GM21529 (cell line): ENCODE data around the gene ARHGEF28.

Experiments used
- ATAC-seq: cut with Tn5 transposase; IDR thresholded peaks from one replicate; pipeline ENCODE4 v1.9.1; 2021; ENCODE audit not compliant: unreplicated experiment

The ARHGEF28 gene

DNA sequence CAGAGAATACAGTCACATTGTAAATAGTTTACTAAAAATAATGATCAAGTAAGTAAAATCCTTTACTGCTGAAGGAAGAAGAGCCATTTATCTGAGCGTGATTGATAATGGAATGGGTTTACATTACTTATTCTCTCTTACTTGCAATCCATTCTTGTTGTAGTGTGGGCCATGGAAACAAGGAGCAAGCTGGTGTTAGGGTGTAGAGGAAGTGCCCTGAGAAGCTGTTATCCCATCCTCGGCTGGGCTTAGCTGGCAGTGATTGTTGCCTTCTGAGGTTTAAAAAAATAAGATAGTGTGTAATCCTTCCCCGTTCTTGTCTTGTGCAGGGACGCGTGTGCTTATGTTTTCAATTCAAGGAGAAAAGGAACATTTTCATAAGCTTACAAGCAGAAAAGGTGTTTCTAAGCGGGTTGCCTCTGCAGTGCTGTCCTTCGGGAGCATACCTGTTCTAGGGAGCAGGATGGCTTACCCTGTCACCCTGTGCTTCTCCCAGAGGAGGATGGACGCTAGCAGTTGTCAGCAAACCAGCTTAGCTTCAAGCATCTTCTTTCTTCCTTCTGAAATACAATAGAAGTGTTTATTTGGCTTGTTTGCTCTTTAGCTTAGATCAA is 188.3 kb downstream of the ARHGEF28 start:
- ATAC-seq = no peak

DNA sequence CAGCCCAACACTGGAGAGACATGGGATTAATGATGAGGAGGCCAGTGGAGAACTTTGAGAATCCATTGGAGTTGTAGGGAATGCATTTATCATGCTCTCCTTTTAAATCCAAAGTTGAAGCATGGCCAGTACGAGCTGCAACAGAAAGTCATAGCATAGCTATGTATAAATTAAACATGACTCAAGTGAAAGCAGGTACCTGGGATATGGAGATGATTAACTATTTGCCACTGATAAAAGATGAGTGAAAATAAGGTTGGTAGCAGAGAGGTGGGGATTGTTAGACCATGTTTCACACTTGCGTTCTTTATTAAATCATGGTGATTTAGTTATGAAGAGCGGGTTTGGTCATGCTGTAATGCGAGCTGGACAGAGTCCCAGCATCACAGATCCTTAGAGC is 189.6 kb downstream of the ARHGEF28 start:
- ATAC-seq = no peak

DNA sequence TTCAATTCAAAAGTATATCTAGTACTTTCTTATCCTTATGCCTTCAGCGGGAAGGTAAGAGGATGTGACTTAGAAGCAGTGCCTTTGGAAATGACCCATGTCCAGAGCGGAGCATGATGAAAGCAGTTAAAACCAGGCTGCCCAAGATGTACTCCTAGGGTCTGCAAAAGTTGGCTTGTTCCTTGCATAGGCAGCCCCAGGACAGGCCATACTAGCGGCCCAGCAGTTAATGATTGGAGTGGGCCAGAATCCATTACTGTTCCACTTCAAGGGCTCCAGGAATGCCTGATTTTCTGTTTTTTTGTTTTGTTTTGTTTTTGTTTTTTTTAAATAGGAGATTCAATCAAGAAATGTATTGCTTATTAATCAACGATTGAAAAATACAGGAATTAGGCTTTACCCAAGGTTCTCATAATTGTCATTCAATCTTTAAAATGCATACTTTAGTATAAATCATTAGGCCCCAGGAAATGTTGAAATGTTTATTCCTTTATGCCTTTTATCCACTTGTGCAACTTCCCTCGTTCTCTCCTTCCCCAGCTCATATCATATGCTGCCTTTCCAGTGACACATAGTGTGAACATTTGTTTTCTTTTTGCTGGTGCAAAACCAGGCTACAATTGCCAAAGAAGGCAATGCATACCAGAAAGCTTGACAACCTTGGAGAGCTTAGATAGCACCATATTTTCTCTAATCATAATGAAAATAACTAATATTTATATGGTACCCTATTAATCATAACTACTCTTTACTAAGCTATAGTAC is 190.8 kb downstream of the ARHGEF28 start:
- no peak for ATAC-seq

DNA sequence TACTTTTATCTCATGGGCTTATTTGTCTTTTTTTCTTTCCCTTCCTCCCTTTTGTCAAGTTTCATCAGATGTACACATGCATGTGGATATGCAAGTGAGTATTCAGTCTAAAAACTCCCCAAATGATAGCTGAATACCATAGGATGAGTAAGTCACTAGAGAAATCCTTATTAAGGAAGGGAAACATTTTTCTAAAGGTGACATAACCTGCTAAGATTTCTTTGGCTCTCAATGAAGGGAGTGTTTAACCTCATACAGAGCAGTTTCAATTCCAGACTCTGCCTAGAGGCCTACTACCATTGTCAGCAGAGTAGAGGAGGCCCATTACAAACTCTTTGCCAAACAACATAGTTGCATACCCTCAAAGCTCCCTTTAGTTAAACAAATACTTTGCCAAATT is 192.4 kb downstream of the ARHGEF28 start:
- no peak for ATAC-seq

DNA sequence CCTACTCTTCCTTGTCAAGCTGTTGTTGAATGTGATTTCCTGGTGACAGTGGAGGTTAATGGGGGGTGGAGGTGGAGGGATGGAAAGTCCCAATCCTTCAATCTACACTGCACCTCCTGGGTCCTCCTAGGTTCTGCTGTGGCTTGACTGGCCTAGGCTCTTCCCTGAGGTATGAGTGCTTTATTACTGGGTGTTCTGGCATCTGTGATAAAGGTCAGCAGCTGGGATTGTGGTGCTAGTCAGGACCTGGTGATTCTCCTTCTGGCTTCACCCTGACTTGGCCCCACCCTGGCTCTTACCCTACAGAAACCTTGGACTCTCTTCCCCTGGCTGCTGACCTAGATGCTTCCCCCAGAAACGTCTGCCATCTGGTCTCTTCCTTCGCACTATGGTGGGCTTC is 194.3 kb downstream of the ARHGEF28 start:
- ATAC-seq = no peak

DNA sequence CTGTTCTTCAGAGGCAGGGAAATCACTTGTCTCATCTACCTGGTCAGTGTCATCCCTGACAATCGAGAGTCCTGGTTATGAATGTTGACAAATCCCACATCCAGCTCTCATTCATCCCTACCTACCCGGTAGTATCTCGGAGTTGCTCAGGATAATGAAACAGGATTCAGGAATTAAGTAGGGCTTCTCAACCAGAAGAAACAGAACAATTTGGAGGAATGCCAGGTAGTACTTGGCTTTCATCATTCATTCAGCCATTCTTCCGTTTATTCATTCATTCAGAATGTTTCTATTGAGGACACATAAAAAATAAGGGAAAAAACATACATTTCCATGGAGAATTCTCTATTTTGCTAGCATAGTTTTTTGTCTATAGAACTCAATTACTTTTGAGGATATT is 195.0 kb downstream of the ARHGEF28 start:
- ATAC-seq = no peak

DNA sequence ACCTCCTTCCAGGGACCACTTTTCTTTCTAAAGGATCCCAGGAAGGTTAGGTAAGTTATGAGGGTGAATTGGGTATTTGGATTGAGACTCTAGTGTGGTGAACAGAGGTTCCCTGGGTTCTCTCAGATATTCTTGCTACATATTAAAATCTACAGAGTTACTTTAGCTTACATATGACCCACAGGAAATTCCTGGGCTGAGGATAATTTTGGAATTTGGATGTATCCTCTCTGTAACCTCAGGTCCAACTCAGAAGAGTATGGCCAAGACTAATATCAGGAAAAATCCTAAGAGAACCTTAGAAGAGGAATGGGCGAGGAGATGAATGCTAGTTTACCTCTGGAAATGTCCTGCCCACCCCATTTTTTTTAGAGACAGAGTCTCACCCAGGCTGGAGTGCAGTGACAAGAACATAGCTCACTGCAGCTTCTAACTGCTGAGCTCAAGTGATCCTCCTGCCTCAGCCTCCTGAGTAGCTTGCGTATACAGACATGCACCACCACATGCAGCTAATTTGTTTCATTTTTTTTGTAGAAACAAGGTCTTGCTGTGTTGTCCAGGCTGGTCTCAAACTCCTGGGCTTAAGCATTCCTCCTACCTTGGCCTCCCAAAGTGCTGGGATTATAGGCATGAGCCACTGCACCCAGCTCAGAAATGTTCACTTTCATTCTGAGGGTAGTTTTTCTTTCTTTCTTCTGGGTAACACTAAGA is 196.4 kb downstream of the ARHGEF28 start:
- no peak for ATAC-seq

DNA sequence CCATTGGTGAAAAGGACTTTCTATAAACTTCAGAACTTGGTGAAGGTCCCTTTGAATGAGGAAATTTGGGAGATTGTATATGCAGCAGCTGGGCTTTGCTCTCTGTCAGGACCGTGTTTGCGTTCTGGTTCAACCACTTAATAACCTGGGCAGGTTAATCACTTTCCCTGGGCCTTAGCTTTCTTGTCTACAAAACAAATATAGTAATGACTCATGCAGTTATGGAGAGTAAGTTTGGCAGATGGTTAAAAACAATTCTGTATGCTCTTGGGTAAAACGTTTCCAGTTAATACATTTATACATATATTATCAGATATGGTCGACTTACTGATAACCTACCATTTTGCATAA is 197.0 kb downstream of the ARHGEF28 start:
- no peak for ATAC-seq

DNA sequence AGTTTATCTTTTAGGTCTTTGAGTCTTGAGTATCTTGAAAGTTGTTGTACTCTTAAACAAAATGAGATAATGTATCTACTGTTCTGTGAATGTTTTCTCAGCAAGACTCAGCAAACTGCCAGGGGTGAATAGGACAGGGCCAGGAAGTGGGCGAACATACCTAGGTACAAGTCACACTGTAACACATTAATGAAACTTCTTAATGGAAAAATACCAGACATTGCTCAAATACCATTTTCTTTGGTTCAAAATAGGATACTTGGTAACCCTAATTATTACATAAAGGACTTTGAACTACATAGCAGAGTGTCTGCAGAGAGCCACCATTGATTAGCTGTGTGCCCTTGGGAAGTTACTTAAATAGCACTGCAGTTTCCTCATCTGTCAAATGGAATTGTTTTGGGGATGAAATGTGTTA is 197.5 kb downstream of the ARHGEF28 start:
- ATAC-seq = no peak

DNA sequence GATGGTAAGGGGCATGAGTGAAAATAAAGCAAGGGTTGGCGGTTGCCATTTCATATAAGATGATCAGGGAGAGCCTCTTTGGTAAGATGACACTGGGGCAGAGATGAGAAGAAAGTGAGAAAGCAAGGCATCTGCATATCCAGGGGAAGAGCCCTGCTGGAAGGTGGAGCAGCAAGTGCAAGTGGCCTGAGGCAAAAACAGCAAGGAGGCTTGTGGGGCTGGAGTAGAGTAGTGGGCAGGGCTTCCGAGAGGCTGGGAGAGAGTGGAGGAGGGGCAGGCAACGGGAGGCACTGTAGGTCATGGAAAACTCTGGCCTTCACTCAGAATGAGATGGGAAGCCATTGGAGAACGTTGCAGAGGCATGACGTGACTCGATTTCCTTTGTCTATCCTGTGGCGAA is 199.2 kb downstream of the ARHGEF28 start:
- no peak for ATAC-seq

DNA sequence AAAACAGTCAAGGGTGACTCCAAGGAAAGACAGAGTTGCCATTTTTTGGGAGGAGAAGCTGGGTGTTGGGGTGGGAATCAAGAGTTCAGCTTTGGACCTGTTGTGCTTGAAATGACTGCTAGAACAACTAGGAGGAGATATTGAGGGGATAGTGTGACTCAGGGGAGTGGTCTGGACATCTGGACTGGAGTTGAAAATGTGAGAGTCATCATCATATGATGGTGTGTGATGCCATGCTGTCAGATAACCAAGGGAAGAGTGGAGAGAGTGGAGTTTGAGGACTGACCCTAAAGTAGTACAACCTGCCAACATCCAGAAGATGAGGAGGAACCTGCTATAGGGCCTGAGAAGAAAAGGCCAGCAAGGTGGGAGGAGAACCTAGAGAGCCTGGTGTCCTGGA is 199.7 kb downstream of the ARHGEF28 start:
- ATAC-seq = no peak

DNA sequence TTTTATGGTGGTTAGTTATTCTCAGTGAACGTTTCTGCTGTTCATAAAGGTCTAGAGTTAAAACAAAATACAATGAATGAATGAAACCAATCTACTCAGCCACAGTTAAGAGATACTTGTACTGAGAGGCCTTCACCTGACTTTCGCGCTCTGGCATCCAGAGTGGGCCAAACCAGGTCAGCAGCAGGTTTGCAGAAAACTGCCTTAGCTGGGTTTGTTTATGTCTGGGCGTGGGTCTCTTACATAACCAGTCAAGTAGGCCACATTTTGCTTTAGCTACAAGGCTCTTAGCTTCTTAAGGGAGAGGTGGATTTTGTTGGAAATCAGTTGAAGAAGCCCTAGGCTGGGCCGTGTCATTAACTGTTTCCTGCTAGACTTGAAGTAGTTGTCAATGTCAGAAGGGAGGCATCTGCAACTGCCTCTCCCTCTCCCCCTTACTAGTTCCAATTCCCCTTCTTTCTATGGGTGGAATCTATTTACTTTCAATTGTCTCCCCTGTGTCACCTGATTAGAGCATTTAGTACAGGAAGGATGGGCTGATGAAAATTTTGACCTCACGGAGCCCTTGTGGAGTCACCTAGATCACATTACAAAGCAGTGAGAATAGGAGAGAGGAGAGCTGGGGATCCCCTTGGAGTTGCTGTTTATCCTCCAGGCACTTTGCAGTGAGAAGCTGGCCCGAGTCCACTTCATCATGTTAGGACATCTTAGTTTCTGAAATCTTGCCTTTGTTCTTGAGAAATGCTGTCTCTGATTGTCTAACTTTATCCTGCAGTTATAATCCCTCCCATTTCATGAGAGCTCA is 200.5 kb downstream of the ARHGEF28 start:
- ATAC-seq = no peak

DNA sequence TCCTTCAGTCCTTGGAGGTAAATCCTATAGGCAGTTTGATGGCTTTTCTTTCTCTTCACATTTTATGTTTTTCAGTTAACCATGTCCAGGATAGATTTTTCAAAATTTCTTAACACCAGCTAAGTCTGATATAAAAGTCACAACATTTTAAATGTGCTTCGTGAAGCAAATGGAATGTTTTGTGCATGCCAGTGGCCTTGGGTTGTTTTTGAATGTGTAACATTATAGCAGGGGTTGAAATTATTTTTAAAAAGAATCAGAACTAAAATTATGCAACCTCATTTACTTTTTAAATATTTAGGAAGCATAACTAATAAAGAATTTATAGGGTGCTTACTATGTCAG is 201.1 kb downstream of the ARHGEF28 start:
- no peak for ATAC-seq

DNA sequence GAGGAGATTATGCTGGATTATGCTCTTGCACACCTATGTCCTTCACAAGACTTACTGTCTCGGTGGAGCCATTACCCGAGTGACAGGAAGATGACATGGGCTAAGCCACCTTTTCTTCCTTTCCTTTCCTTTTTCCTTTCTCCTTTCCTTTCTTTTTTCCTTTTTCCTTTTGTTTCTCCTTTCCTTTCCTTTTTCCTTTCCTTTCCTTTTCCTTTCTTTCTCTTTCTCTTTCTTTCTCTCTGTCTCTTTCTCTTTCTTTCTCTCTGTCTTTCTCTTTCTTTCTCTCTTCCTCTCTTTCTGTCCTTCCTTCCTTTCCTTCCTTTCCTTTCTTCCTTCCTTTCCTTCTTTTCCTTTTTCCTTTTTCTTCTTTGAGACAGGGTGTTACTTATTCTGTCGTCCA is 202.5 kb downstream of the ARHGEF28 start:
- ATAC-seq = no peak

DNA sequence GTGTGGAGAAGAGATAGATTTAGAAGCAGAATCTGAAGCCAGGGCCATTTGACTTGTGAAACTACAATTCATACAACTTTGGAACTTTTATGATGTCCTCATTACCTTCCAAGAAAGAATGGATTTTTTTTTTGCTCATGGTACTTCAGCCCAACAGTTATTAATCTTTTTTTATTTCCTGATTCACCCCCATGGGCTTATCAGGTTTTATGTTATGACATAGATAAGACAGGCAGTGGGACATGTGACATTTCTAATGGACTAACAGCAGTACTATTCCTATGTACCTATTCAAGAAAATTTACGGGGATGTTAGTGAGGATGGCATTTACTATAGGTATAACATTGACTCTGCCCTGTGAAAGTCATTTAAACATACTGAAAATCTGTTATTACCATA is 204.7 kb downstream of the ARHGEF28 start:
- ATAC-seq = no peak

DNA sequence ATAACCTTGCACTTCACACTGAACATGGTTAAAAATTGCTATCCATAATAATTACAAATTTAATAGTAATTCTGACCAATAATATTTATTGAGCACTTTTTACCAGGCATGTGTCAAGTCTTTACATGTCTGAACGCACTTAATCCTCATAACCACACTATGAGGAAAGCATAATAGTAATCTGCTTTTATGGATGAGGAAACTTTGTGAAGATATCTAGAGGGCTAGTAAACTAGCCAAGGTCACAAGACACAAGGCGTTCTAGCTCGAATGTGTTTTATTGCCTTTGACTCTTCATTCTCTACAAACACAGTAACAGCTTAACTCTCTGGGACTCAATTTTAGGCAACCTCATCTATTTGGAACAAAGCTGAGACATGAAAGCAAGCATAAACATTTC is 205.1 kb downstream of the ARHGEF28 start:
- ATAC-seq = no peak

DNA sequence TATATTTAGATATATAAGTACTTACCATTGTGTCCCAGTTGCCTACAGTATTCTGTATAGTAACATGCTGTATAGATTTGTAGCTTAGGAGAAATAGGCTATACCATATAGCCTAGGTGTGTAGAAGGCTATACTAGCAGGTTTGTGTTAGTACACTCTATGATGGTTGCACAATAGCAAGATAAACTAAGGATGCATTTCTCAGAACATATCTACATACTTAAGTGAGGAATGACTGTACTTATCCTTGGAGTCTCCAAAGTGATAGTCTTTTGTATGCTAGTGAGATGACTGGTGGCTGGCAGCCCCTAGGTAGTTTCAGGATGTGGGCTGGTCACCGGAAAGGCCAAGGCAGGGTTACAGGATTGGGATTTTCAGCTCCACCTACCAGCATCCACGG is 208.7 kb downstream of the ARHGEF28 start:
- ATAC-seq = no peak

DNA sequence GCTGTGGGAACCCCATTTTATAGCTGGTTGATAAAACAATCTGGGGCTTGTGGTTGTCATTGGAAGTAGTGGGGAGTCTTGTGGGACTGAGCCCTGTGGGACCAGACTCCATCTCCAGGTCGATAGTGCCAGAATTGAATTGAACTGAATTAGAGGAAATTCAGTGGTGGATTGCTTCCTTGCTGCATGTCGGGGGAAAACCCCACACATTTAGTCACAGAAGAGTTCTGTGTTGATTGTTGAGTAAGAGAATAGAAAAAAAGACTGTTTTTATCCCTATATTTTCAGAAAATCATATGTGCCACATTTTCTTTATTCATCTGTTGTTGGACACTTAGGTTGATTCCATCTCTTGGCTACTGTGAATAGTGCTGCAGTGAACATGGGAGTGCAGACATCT is 209.7 kb downstream of the ARHGEF28 start:
- ATAC-seq = no peak

DNA sequence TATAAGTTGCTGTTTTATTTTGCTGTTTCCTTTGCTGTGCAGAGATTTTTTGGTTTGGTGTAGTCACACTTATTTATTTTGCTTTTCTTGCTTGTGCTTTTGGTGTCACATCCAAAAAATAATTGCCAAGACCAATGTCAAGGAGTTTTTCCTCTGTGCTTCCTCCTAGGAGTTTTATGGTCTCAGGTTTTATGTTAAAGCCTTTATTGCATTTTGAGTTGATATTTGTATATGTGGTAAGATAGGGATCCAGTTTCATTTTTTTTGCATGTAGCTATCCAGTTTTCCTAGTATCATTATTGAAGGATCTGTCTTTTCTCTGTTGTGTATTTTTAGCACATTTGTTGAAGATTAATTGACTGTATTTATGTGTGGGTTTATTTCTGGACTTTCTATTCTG is 210.6 kb downstream of the ARHGEF28 start:
- ATAC-seq = no peak

DNA sequence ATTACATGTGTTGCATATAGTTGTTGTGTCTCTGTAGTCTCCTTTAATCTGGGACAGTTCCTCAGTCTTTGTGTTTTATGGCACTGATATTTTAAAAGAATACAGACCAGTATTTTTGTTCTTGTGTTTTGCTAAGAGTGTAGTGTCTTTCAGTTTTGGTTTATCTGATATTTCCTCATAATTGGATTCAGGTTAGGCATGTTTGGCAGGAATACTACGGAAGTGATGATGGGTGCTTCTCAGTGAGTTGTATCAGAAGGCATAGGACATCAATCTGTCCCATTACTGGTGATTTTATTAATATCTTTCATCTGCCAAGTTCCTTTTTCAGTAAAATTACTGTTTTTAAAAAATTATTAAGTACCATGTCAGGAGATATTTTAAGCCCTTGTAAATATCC is 212.9 kb downstream of the ARHGEF28 start:
- no peak for ATAC-seq

DNA sequence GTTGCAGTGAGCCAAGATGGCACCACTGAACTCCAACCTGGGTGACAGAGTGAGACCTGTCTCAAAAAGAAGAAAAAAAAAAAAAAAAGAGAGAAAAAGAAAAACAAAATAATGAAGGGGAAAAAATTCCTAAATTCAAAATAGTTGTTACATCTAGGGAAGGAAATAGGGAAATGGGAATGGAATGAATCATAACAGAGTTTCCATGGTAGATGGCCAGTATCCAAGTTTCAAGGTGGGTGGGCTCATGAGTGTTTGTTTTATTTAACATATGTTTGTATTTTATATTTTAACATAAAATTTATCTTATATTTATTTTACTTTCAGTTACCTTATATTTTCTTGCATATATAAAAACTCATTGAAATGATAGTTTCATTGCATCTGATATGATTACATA is 215.6 kb downstream of the ARHGEF28 start:
- ATAC-seq = no peak

DNA sequence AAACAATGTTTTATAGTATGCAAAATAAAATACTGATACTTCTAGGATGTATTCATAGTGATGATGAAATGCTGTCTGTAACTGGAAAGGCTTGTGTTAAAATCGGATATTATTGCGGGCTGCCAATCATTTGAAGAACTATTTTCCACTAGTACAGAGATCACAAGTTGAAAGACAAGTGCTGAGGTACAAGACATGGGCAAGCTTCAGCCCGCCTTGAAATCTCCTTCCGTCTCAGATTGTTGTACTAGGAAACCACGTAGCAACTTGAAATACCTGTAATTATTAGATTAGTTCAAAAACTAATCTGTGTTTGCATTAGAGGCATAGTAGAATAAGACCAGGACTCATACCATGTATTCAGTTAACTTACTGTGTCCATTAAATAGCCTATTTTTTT is 218.2 kb downstream of the ARHGEF28 start:
- no peak for ATAC-seq
